ENCODE measurements around the gene NF1.
"Not testable (repeated sequence)": the region's sequence is repeated elsewhere in the genome, so short reads cannot be mapped to it uniquely, and the experiment has no call there.

Gene NF1

DNA sequence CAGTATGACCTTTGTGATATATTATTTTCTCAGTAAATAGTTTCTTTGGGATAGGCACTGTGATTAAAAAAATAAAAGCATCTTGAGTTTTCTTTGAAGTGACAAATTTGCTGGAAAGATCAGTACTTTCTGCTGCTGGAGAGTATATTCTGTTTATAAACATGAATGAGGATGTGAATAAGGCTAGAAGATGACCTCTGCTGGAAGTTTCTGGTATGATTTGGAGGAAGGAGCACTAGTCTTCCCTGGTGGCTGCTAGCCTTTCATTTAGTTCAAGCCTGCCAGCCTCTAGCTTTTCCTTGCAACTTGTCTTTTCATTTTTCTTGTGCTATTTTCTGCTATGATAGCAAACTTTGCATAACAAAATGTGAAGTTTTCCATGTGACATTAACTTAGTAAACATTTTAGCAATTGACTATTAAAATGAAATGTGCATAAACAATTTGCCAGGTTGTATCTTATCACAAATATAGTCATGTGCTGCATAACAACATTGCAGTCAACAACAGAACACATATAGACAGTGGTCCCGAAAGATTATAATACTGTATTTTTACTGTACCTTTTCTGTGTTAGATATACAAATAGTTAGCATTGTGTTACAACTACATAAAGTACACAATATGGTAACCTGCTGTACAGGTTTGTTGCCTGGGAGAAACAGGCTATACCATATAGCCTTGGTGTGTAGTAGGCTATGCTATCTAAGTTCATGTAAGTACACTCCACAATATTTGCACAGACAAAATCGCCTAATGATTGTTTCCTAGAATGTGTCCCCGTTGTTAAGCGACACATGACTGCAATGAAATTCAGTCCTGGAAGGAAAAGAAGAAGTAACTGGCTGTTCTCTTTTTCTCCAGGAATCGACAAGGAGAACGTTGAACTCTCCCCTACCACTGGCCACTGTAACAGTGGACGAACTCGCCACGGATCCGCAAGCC, 278.6 kb downstream of the NF1 start:
- DNase-seq (ENCODE audit: low read depth), result peak; percentile 86
- TF ChIP-seq, protein P1, sequence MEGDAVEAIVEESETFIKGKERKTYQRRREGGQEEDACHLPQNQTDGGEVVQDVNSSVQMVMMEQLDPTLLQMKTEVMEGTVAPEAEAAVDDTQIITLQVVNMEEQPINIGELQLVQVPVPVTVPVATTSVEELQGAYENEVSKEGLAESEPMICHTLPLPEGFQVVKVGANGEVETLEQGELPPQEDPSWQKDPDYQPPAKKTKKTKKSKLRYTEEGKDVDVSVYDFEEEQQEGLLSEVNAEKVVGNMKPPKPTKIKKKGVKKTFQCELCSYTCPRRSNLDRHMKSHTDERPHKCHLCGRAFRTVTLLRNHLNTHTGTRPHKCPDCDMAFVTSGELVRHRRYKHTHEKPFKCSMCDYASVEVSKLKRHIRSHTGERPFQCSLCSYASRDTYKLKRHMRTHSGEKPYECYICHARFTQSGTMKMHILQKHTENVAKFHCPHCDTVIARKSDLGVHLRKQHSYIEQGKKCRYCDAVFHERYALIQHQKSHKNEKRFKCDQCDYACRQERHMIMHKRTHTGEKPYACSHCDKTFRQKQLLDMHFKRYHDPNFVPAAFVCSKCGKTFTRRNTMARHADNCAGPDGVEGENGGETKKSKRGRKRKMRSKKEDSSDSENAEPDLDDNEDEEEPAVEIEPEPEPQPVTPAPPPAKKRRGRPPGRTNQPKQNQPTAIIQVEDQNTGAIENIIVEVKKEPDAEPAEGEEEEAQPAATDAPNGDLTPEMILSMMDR (conservative IDR thresholded peaks at IDR 0.05; ENCODE audit: low read depth, low read length), result peak; percentile 75
- H3K4me3 ChIP-seq (ENCODE audit: low read depth, low read length), result no peak overlapping the region

- TF ChIP-seq, protein P1 (conservative IDR thresholded peaks at IDR 0.05; ENCODE audit: low read depth, low read length), result no peak
- DNase-seq (ENCODE audit: low read depth), result no peak
These were observed 279.3 kb downstream of the NF1 start for GRCh38 chr17:31374094-31374447.

GRCh38 chr17:31374503-31374902, 279.7 kb downstream of the NF1 start:
- DNase-seq (ENCODE audit: low read depth), result no peak
- no peak overlapping the region for H3K4me3 ChIP-seq (ENCODE audit: low read depth, low read length)
- TF ChIP-seq, protein P1 (conservative IDR thresholded peaks at IDR 0.05; ENCODE audit: low read depth, low read length), result no peak

More at GRCh38 chr17:31374094-31374447, 279.3 kb downstream of the NF1 start:
- no peak overlapping the region for H3K4me3 ChIP-seq (ENCODE audit: low read depth, low read length)

DNA sequence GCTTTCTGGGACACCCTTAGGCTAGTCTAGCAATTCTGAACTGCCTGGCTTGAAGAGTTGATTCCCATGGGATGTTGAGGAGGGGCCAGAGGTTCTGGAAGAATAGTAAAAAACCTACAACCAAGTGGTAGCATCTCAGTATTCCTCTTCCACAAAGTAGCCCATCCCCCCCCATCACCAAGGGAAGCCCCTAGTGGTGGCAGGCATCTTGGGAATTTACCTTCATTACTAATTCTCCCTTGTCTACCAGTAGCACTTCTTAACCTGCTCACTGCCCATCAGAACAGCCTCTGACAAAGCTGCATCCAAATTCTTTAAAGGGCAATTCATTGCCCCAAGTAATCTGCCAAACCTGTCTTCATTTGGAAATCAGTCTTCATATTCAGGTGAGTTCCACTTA, 283.9 kb downstream of the NF1 start:
- TF ChIP-seq, protein P1 (conservative IDR thresholded peaks at IDR 0.05; ENCODE audit: low read depth, low read length), result peak; percentile 25
- no peak for DNase-seq (ENCODE audit: low read depth)
- H3K4me3 ChIP-seq (ENCODE audit: low read depth, low read length), result no peak overlapping the region

DNA sequence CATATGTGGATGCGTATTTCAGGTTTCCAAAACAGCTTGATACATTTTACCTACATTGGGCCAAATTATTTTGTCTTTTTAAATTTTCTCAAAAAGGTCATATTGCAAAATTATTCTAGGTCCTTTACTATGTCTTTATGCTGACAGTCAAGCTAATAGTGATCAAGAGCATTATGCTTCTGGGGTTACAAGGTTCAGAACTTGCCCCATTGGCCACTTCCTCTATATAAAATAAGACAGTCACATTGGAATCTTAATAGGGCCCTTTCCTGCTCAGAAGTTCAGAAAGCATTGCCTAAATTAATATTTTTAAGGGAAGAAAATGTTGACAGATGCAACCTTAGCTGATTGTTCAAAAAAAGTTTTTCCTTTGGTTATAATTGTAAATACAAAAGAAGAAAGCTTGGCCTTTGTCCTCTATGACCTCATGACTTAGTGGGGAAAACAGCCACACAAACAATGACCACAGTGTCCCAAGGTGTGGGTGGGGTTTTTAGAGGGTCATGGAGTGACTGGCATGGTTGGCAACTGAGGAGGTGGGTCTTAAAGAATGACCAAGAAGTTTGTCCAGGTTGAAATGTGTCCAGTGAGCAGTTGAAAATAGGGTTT, 284.9 kb downstream of the NF1 start:
- TF ChIP-seq, protein P1 (conservative IDR thresholded peaks at IDR 0.05; ENCODE audit: low read depth, low read length), result no peak
- H3K4me3 ChIP-seq (ENCODE audit: low read depth, low read length), result no peak overlapping the region
- no peak for DNase-seq (ENCODE audit: low read depth)

- DNase-seq (ENCODE audit: low read depth), result no peak
- TF ChIP-seq, protein P1 (conservative IDR thresholded peaks at IDR 0.05; ENCODE audit: low read depth, low read length), result no peak
- H3K4me3 ChIP-seq (ENCODE audit: low read depth, low read length), result no peak overlapping the region
These were observed 286.4 kb downstream of the NF1 start for GRCh38 chr17:31381165-31381668.

GRCh38 chr17:31382668-31383275, 288.0 kb downstream of the NF1 start:
- DNase-seq (ENCODE audit: low read depth); H3K4me3 ChIP-seq (ENCODE audit: low read depth, low read length): not testable (repeated sequence)

DNA sequence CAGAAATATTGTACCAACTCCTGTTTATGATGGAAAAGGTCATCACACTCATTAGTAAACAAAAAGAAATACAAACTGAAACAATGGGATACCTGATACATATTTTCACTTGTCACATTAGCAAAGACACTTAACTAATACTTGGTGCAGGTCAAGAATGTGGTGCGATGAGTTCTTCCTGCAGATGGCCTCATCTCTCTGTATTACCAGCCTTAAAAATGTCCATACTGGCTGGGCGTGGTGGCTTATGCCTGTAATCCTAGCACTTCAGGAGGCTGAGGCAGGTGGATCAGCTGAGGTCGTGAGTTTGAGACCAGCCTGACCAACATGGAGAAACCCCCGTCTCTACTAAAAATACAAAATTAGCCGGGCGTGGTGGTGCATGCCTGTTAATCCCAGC, 288.7 kb downstream of the NF1 start:
- not testable (repeated sequence) for DNase-seq (ENCODE audit: low read depth); H3K4me3 ChIP-seq (ENCODE audit: low read depth, low read length)

Data from choroid plexus epithelial cell (primary cell).